Stimulated activated CD8-positive, alpha-beta memory T cell treated with anti-CD3 and anti-CD28 coated beads, Interleukin-12 subunit alpha, Interleukin-12 subunit beta, amount 100 ng/mL, for 24 hours (primary cell): Measurements from ENCODE around the gene FOSL2.

ENCODE experiments used
- DNase-seq: peaks from one replicate; pipeline ENCODE4 v3.0.0-alpha.2; 2020; ENCODE audit errors: extremely low read depth

The FOSL2 gene

GRCh38 chr2:28375236-28375635 is 17.4 kb upstream of the FOSL2 start:
- DNase-seq: no peak

DNA sequence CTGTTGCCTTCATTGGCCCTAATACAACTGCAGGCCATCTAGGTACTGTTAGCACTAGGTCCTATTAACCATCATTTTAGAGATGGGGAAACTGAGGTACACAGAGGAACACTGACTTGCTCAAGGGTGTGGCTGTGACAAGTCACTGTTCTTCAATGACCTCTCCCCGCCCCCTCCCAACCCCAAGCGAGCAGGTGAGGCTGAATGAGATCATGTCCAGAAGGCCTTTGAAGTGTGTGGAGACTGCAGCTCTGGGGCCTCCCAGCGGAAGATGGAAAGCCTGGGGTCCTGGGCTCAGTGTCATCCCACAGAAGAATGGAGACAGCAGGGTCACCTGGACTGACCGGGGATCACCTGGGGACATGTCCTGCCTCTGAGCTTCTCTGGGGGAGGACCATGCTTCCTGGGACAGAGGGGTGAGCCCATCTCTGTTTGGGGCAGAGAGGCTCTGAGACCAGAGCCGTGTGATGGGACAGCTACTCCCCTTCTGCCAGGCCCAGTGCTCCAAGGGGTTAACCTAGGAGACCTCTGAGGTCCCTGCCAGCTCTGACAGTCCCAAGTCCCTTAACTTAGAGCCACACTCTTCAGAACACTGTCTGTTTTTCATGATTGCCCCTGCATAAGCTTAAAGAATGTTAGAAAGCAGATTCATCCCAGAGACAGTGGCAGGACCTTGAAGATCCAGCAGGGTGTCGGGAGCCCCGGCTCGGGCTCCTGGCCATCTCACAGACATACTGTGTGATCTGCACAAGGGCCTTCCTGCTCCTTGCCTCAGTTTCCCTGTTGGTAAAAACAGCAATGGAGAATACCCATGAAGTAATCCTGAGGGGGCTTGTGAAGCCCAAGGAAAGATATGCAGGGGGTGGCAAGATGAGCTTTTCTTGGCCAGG is 16.7 kb upstream of the FOSL2 start:
- DNase-seq: no peak

- no peak for DNase-seq
Observed at GRCh38 chr2:28377195-28377816, 15.4 kb upstream of the FOSL2 start.

DNA sequence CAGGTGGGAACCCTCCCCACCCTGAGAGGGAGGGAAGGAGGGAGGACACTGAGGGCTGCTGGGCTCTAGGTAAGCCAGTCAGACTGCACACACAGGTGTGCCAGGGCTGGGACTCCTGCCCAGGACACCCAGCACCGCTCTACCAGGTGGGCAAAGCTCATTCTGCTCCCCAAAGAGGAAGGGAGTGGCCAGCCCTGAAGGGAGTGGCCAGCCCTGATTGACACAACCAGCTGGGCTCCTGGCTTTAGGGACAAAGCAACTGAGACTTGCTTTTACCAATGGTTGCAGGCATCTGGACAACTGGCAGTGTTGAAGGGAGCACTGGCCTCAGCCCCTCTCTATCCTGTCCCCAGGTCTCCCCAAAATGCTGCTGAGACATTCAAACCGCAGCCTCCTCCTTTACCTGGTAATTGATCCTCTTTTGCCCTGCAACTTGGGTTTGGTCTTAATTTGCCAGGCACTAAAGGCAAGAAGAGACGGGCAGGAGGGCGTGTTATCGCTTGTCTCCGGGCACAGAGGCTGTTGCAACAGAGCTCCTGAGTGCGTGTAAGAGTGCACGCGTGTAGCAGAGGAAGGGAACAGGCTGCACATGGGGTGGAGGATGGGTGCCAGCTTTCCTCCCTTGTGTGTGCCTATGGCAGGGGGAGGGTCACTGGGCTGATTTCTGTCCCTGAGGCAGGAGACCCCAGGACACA is 14.5 kb upstream of the FOSL2 start:
- DNase-seq: no peak

GRCh38 chr2:28378679-28379584 is 13.7 kb upstream of the FOSL2 start:
- no peak for DNase-seq

DNA sequence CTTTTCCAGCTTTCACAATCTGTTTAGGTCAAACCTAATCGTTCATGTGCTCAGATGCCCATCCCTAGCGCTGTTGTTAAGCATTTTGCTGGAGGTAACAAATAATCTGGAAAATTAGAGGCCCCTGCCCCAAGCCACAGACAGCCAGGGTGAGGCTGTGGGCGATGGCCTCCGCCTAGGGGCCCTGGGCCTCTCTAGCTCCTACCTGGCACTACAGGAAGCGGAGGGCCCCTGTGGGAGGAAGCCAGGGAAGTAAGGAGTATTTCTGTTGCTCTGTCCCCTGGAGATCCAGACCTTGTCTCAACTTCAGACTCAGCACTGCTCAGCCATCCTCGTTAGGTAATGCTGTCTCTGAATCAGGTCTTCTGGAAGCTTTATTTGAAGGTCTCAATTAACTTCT is 12.4 kb upstream of the FOSL2 start:
- no peak for DNase-seq

DNA sequence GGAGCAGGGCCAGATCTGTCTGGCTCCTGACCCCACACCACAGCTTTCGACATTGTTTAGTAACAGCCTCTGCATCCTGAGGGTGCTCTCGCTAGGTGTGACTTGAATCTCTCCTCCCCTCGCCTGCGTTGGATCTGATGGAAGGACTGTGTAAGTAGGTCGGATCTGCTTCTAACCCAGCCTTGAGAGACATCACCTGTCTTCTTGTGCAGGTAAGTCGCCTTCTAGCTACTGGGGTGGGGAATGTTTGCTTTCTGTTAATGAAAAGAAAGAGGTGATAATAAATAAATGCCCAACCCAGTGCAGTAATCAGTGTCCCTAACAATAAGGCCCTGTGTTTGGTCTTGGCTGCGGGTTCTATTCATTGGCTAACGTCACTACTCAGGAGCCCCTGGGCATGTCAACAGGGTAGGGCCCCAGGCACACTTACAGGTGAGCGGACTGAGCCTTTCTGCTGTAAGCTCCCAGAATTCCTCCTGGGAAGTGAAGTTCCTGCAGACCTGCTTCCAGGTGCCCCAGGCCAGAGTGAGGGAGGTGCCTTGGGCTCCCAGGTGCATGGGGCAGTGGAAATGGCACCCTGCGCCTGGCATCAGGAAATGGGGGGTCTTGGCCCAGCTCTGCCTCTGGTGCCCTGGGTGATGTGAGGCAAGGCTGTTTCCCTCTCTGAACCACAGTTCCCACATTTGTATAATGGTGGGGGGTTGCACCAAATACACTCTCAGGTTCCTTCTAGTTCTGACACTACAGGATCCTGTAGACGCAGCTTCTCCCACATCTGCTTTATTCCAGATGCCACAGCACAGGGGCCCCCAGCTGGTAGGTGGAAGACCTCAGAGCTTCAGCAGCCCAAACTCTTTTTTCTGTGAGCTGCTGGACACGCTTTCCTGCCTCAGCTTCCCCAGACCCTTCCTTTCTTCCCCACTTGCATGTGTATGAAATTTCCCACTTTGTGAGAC is 11.2 kb upstream of the FOSL2 start:
- no peak for DNase-seq

- no peak for DNase-seq
Observed at GRCh38 chr2:28382755-28383154, 9.9 kb upstream of the FOSL2 start.

DNA sequence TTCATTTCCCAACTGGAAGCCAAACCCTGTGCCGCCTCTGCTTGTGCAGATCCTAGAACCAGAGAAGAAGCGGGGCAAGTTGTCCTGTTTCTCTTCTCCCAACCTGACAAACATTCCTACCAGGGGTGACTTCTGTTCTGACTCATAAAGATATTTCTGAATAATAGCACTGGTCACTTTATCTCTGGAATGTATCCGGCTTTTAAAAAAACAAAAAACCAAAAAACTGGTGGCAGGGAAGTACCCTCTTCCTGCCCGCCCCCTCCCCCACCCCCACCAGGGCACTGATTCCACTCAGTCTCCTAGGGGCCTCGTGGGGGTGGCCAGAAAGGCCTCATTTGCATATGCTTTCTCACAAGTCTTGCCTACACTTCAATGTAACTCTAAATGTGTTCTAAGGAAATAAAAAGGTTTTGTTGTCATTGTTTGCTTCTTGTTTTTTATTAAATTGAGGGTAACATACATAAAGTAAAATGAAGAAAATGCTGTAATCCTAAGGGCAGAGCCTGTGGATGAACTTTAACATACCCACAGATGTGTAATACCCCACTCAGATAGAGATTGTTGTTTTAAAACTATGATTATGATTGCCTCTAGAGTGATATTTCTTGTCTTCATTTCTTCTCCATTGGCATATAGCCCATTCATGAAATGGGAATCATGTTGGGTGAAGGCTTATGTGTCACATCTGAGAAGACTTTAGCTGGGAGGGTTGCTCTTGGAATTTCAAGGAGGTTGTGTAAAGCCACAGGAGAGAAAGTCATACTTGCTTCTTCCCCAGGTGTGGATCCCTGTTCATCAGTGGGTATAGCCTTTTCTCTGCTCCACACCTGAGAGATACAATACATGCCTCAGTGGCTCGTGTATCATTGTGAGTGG is 5.3 kb upstream of the FOSL2 start:
- no peak for DNase-seq

- DNase-seq: no peak
Observed at GRCh38 chr2:28389399-28390240, 3.0 kb upstream of the FOSL2 start.

DNA sequence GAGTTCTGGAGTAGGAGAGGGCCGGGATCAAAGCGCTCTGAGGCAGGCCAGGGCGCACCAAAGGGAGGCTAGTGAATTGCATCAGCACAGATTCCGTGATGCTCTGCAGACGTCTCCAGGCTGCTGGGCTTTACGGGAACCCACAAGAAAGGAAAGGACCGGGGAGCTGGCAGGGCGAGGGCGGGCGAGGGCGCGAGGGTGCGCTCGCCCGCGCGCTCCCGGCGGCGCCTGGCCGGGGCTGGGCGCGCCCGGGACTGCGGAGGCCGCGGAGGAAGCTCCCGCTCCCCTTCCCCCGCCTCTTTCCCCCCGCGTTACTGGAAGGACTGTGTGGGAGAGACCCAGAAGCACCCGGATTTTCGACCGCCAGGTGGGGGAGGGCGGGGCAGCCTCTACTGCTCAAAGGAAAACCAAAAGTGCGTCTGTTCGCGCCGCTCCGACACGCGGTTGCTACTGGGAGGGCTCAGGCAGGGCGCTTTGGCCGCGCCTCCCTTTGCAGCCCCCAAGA is 2.4 kb upstream of the FOSL2 start:
- peak; percentile 88 for DNase-seq

- no peak for DNase-seq
Observed at GRCh38 chr2:28390746-28391563, 1.7 kb upstream of the FOSL2 start.

GRCh38 chr2:28391564-28392296 is 928 bp upstream of the FOSL2 start:
- DNase-seq: no peak

GRCh38 chr2:28393114-28393836 is 617 bp downstream of the FOSL2 start:
- no peak for DNase-seq

- no peak for DNase-seq
Observed at GRCh38 chr2:28394331-28394877, 1.7 kb downstream of the FOSL2 start.

GRCh38 chr2:28394997-28395333 is 2.3 kb downstream of the FOSL2 start:
- no peak for DNase-seq
